ENCODE results near the gene DCDC2. TPM values are rescaled to one million over a fixed set of nuclear protein-coding genes. Genes with fewer than 3 reads are reported as not detected.
"Not testable (repeated sequence)": the region's sequence is repeated elsewhere in the genome, so short reads cannot be mapped to it uniquely, and the experiment has no call there.

The DCDC2 gene
- total RNA-seq, 1 experiment from 2014 or later = 0.26 TPM

GRCh38 chr6:24384369-24385130 lies 26.7 kb upstream of the DCDC2 start:
- not testable (repeated sequence) for H3K4me2 ChIP-seq (ENCODE audit: low read depth, low read length, poor library complexity, severe bottlenecking); H3K9me2 ChIP-seq (replicated peaks; ENCODE audit: insufficient read depth, low read length); H3K9ac ChIP-seq (ENCODE audit: low read length); H3K4me1 ChIP-seq (ENCODE audit: low read length); H3K9me3 ChIP-seq (ENCODE audit: low read length); H3K36me3 ChIP-seq (ENCODE audit: insufficient read depth, low read length); H3K27ac ChIP-seq (ENCODE audit: low read length); H3K4me3 ChIP-seq (ENCODE audit: low read length); H4K20me1 ChIP-seq (ENCODE audit: insufficient read depth, low read depth, low read length); H3K27me3 ChIP-seq (ENCODE audit: low read length); DNase-seq; H3K79me2 ChIP-seq (ENCODE audit: low read length); H2AFZ ChIP-seq (ENCODE audit: low read length)

GRCh38 chr6:24382891-24383494 lies 25.1 kb upstream of the DCDC2 start:
- not testable (repeated sequence) for H3K9me2 ChIP-seq (replicated peaks; ENCODE audit: insufficient read depth, low read length); DNase-seq; H3K27ac ChIP-seq (ENCODE audit: low read length); H2AFZ ChIP-seq (ENCODE audit: low read length); H3K27me3 ChIP-seq (ENCODE audit: low read length); H4K20me1 ChIP-seq (ENCODE audit: insufficient read depth, low read depth, low read length); H3K36me3 ChIP-seq (ENCODE audit: insufficient read depth, low read length); H3K9me3 ChIP-seq (ENCODE audit: low read length); H3K4me1 ChIP-seq (ENCODE audit: low read length); H3K4me3 ChIP-seq (ENCODE audit: low read length); H3K9ac ChIP-seq (ENCODE audit: low read length); H3K4me2 ChIP-seq (ENCODE audit: low read depth, low read length, poor library complexity, severe bottlenecking); H3K79me2 ChIP-seq (ENCODE audit: low read length)

GRCh38 chr6:24382220-24382540 lies 24.3 kb upstream of the DCDC2 start:
- no peak overlapping the region for H3K4me2 ChIP-seq (ENCODE audit: low read depth, low read length, poor library complexity, severe bottlenecking)
- no peaks in the 10 kb centered on the region for H3K9me2 ChIP-seq (replicated peaks; ENCODE audit: insufficient read depth, low read length)
- H3K79me2 ChIP-seq (ENCODE audit: low read length) = no peaks in the 10 kb centered on the region
- no peak overlapping the region for H3K27ac ChIP-seq (ENCODE audit: low read length)
- no peak overlapping the region for H2AFZ ChIP-seq (ENCODE audit: low read length)
- H3K4me1 ChIP-seq (ENCODE audit: low read length) = no peaks in the 10 kb centered on the region
- no peaks in the 10 kb centered on the region for H3K36me3 ChIP-seq (ENCODE audit: insufficient read depth, low read length)
- H3K27me3 ChIP-seq (ENCODE audit: low read length) = no peaks in the 10 kb centered on the region
- no peak overlapping the region for H3K9ac ChIP-seq (ENCODE audit: low read length)
- no peak overlapping the region for H3K4me3 ChIP-seq (ENCODE audit: low read length)
- no peaks in the 10 kb centered on the region for H4K20me1 ChIP-seq (ENCODE audit: insufficient read depth, low read depth, low read length)
- no peak for DNase-seq
- H3K9me3 ChIP-seq (ENCODE audit: low read length) = no peaks in the 10 kb centered on the region

GRCh38 chr6:24381476-24382219 lies 23.8 kb upstream of the DCDC2 start:
- Histone ChIP-seq H3K4me2 (ENCODE audit: low read depth, low read length, poor library complexity, severe bottlenecking) (no peak overlapping the region), H3K9me2 (replicated peaks; ENCODE audit: insufficient read depth, low read length) (no peaks in the 10 kb centered on the region), H2AFZ (ENCODE audit: low read length) (no peak overlapping the region), H4K20me1 (ENCODE audit: insufficient read depth, low read depth, low read length) (no peaks in the 10 kb centered on the region), H3K4me1 (ENCODE audit: low read length) (no peaks in the 10 kb centered on the region), H3K27ac (ENCODE audit: low read length) (no peak overlapping the region), H3K9me3 (ENCODE audit: low read length) (no peaks in the 10 kb centered on the region), H3K27me3 (ENCODE audit: low read length) (no peaks in the 10 kb centered on the region), H3K79me2 (ENCODE audit: low read length) (no peaks in the 10 kb centered on the region), H3K4me3 (ENCODE audit: low read length) (no peak overlapping the region), H3K36me3 (ENCODE audit: insufficient read depth, low read length) (no peaks in the 10 kb centered on the region), H3K9ac (ENCODE audit: low read length) (no peak overlapping the region)
- no peak for DNase-seq

DNA sequence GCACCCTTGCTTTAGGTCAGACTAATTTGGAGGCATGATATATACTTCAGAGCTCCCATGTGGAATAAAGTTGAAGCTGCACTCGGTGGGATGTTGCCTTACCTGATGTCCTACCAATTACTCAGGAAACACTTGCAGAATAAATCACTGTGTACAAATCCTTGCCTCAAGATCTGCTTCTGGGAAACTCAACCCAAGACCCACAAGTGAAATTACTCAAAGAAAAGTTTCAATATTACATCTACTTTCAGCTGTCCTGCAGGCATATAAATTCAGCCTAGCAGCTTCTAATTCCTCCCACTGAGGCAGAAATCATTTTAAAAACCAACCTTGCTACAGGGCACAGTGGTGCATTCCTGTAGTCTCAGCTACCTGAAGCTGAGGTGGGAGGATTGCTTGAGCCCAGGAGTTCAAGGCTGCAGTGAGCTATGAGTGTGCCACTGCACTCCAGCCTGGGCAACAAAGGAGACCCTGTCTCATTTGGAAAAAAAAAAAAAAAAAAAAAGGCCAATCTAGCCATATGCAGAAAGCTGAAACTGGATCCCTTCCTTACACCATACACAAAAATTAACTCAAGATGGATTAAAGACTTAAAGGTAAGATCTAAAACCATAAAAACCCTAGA lies 20.7 kb upstream of the DCDC2 start:
- H3K27ac ChIP-seq (ENCODE audit: low read length) = no peak overlapping the region
- no peak overlapping the region for H3K4me3 ChIP-seq (ENCODE audit: low read length)
- no peaks in the 10 kb centered on the region for H3K4me1 ChIP-seq (ENCODE audit: low read length)
- H3K9ac ChIP-seq (ENCODE audit: low read length) = no peak overlapping the region
- no peak overlapping the region for H2AFZ ChIP-seq (ENCODE audit: low read length)
- no peaks in the 10 kb centered on the region for H3K9me3 ChIP-seq (ENCODE audit: low read length)
- H3K9me2 ChIP-seq (replicated peaks; ENCODE audit: insufficient read depth, low read length) = no peaks in the 10 kb centered on the region
- H3K27me3 ChIP-seq (ENCODE audit: low read length) = no peaks in the 10 kb centered on the region
- no peak overlapping the region for H3K4me2 ChIP-seq (ENCODE audit: low read depth, low read length, poor library complexity, severe bottlenecking)
- no peak for DNase-seq
- no peaks in the 10 kb centered on the region for H3K36me3 ChIP-seq (ENCODE audit: insufficient read depth, low read length)
- no peaks in the 10 kb centered on the region for H3K79me2 ChIP-seq (ENCODE audit: low read length)
- no peaks in the 10 kb centered on the region for H4K20me1 ChIP-seq (ENCODE audit: insufficient read depth, low read depth, low read length)

GRCh38 chr6:24376871-24377270 lies 19.0 kb upstream of the DCDC2 start:
- no peaks in the 10 kb centered on the region for H3K27me3 ChIP-seq (ENCODE audit: low read length)
- no peak overlapping the region for H3K4me3 ChIP-seq (ENCODE audit: low read length)
- H3K27ac ChIP-seq (ENCODE audit: low read length) = no peak overlapping the region
- no peaks in the 10 kb centered on the region for H4K20me1 ChIP-seq (ENCODE audit: insufficient read depth, low read depth, low read length)
- no peaks in the 10 kb centered on the region for H3K9me2 ChIP-seq (replicated peaks; ENCODE audit: insufficient read depth, low read length)
- no peaks in the 10 kb centered on the region for H3K79me2 ChIP-seq (ENCODE audit: low read length)
- no peak for DNase-seq
- no peak overlapping the region for H2AFZ ChIP-seq (ENCODE audit: low read length)
- no peaks in the 10 kb centered on the region for H3K9me3 ChIP-seq (ENCODE audit: low read length)
- H3K4me1 ChIP-seq (ENCODE audit: low read length) = no peaks in the 10 kb centered on the region
- no peaks in the 10 kb centered on the region for H3K36me3 ChIP-seq (ENCODE audit: insufficient read depth, low read length)
- no peak overlapping the region for H3K9ac ChIP-seq (ENCODE audit: low read length)
- H3K4me2 ChIP-seq (ENCODE audit: low read depth, low read length, poor library complexity, severe bottlenecking) = no peak overlapping the region

GRCh38 chr6:24374612-24375011 lies 16.8 kb upstream of the DCDC2 start:
- no peaks in the 10 kb centered on the region for H3K4me1 ChIP-seq (ENCODE audit: low read length)
- H3K4me3 ChIP-seq (ENCODE audit: low read length) = no peak overlapping the region
- no peak overlapping the region for H3K27ac ChIP-seq (ENCODE audit: low read length)
- no peak overlapping the region for H3K4me2 ChIP-seq (ENCODE audit: low read depth, low read length, poor library complexity, severe bottlenecking)
- H3K79me2 ChIP-seq (ENCODE audit: low read length) = no peaks in the 10 kb centered on the region
- H3K27me3 ChIP-seq (ENCODE audit: low read length) = no peaks in the 10 kb centered on the region
- no peak for DNase-seq
- H3K9me2 ChIP-seq (replicated peaks; ENCODE audit: insufficient read depth, low read length) = no peaks in the 10 kb centered on the region
- H2AFZ ChIP-seq (ENCODE audit: low read length) = no peak overlapping the region
- no peak overlapping the region for H3K9ac ChIP-seq (ENCODE audit: low read length)
- H3K36me3 ChIP-seq (ENCODE audit: insufficient read depth, low read length) = no peaks in the 10 kb centered on the region
- no peaks in the 10 kb centered on the region for H3K9me3 ChIP-seq (ENCODE audit: low read length)
- no peaks in the 10 kb centered on the region for H4K20me1 ChIP-seq (ENCODE audit: insufficient read depth, low read depth, low read length)

GRCh38 chr6:24365103-24365633 lies 7.3 kb upstream of the DCDC2 start:
- H3K9ac ChIP-seq (ENCODE audit: low read length); H2AFZ ChIP-seq (ENCODE audit: low read length); DNase-seq: not testable (repeated sequence)

More at GRCh38 chr6:24365103-24365633, 7.3 kb upstream of the DCDC2 start:
- not testable (repeated sequence) for H3K36me3 ChIP-seq (ENCODE audit: insufficient read depth, low read length); H3K9me2 ChIP-seq (replicated peaks; ENCODE audit: insufficient read depth, low read length); H3K4me2 ChIP-seq (ENCODE audit: low read depth, low read length, poor library complexity, severe bottlenecking); H3K9me3 ChIP-seq (ENCODE audit: low read length); H3K4me1 ChIP-seq (ENCODE audit: low read length); H3K4me3 ChIP-seq (ENCODE audit: low read length); H4K20me1 ChIP-seq (ENCODE audit: insufficient read depth, low read depth, low read length); H3K79me2 ChIP-seq (ENCODE audit: low read length); H3K27ac ChIP-seq (ENCODE audit: low read length); H3K27me3 ChIP-seq (ENCODE audit: low read length)
